Parietal lobe (tissue), 2 donors: ENCODE measurements around the gene ORAI3. TPM values are rescaled to one million over a fixed set of nuclear protein-coding genes. Genes with fewer than 3 reads are reported as not detected.

Experiments
- small RNA-seq: library from RNA; depleted of rRNA; stranded (forward); fragments of <200 nt; gene quantifications from one replicate; pipeline ENCODE3, GENCODE V24; 2014; ENCODE audit warnings: low replicate concordance
- total RNA-seq: library from RNA; depleted of rRNA; stranded (reverse); fragments of >200 nt; gene quantifications from one replicate; pipeline ENCODE4 v1.2.3, GENCODE V29; 2014

ORAI3 gene
- total RNA-seq: 3.8 TPM

GRCh38 chr16:30948667-30949649, at the start of gene ORAI3:
Gene ORAI3 (plus strand): TSS chr16:30949068. CDS start chr16:30949290, 222 bp downstream.

GRCh38 chr16:30923554-30924075, 25.3 kb upstream of the ORAI3 start, which contains the start of gene FBXL19:
Gene FBXL19 (plus strand): TSS chr16:30923572. CDS start chr16:30925755, 2,183 bp downstream.

DNA sequence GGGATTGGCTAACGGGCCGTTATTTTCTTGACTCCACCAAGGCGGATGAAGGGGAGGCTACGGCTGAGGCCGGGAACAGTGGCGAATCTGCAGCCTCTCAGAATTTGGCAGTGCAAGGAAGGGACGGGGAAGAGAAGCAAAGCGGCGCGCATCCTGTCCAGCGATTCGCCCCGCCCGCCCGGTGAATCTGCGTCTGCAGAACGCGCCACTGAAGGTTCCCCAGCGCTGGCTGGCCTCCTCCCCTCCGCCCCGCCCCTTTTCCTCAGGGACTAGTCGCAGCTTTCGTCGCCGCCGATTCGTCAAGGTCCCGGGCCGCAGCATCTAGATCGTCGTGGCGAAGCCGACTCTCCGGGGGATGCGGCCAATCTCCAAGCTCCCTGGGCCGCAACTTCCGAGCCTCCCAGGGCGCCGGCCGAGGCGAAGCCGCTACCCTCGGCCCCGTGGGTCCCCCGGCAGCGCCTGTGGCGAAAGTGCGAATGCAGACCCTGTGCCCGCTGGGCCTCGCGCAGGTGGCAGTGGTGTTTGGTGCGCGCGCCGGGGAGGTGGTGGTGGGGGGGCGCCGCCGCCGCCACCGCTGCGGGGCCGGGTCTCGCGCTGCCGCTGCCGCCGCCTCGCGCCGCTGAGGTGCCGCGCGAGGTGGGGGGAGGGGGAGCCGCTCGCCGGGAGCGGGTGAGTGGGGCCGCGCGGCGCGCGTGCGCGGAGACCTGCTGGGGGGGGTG, 8.7 kb downstream of the ORAI3 start, which contains the start of gene SETD1A:
TSS of gene SETD1A (plus strand) at position 299 of the 719 bp plus-strand sequence. CDS start 978 bp downstream, outside the sequence.

GRCh38 chr16:30984669-30985400, 36.0 kb downstream of the ORAI3 start, which contains the start of gene HSD3B7:
Gene HSD3B7 (plus strand): TSS chr16:30985207. CDS start chr16:30985659, 452 bp downstream.

Small RNA genes within 50 kb of the gene (small RNA-seq; reads per million reads assigned to genes)
- not detected for gene AC135048.1

Other genes starting within 250 kb of the ORAI3 start
- 47.3 TPM for gene SRCAP, start 249.9 kb upstream of the ORAI3 start, total RNA-seq
- gene PHKG2, start 200.6 kb upstream of the ORAI3 start, total RNA-seq: 12.8 TPM
- 5.3 TPM for gene CFAP119, start 187.0 kb upstream of the ORAI3 start, total RNA-seq
- 124 TPM for gene RNF40, start 186.7 kb upstream of the ORAI3 start, total RNA-seq
- 18.8 TPM for gene ZNF629, start 161.9 kb upstream of the ORAI3 start, total RNA-seq
- gene BCL7C, start 55.0 kb upstream of the ORAI3 start, total RNA-seq: 47.3 TPM
- 0.31 TPM for gene CTF1, start 52.5 kb upstream of the ORAI3 start, total RNA-seq
- 45.4 TPM for gene FBXL19, start 25.5 kb upstream of the ORAI3 start, total RNA-seq
- gene SETD1A, start 8.7 kb downstream of the ORAI3 start, total RNA-seq: 5.0 TPM
- gene HSD3B7, start 36.1 kb downstream of the ORAI3 start, total RNA-seq: 0.94 TPM
- 31.6 TPM for gene STX1B, start 61.6 kb downstream of the ORAI3 start, total RNA-seq
- 26.3 TPM for gene STX4, start 84.5 kb downstream of the ORAI3 start, total RNA-seq
- 10.3 TPM for gene ZNF668, start 125.2 kb downstream of the ORAI3 start, total RNA-seq
- 20.3 TPM for gene ZNF646, start 125.4 kb downstream of the ORAI3 start, total RNA-seq
- gene PRSS53, start 139.9 kb downstream of the ORAI3 start, total RNA-seq: 8.1 TPM
- gene VKORC1, start 145.7 kb downstream of the ORAI3 start, total RNA-seq: 39.4 TPM
- 21.6 TPM for gene BCKDK, start 159.3 kb downstream of the ORAI3 start, total RNA-seq
- gene KAT8, start 168.6 kb downstream of the ORAI3 start, total RNA-seq: 49.5 TPM
- gene PRSS8, start 186.7 kb downstream of the ORAI3 start, total RNA-seq: not detected
- gene PRSS36, start 201.0 kb downstream of the ORAI3 start, total RNA-seq: 0.31 TPM
- 119 TPM for gene FUS, start 231.1 kb downstream of the ORAI3 start, total RNA-seq